HG03342 (cell line): ENCODE measurements around the gene TBCB.
A peak's percentile ranks its signal among the peaks of the same experiment; 100 is the strongest.
"Not testable (repeated sequence)": the region's sequence is repeated elsewhere in the genome, so short reads cannot be mapped to it uniquely, and the experiment has no call there.

Experiments used
- ATAC-seq: cut with Tn5 transposase; IDR thresholded peaks from one replicate; pipeline ENCODE4 v1.9.1; 2021; ENCODE audit warnings: mild to moderate bottlenecking, moderate library complexity; ENCODE audit not compliant: unreplicated experiment

TBCB gene

GRCh38 chr19:36101550-36102327 lies 13.5 kb upstream of the TBCB start:
- ATAC-seq, result no peak

GRCh38 chr19:36103040-36103626 lies 12.1 kb upstream of the TBCB start:
- ATAC-seq, result no peak

GRCh38 chr19:36103842-36104552 lies 11.3 kb upstream of the TBCB start:
- ATAC-seq, result no peak

GRCh38 chr19:36106441-36106840 lies 8.8 kb upstream of the TBCB start:
- ATAC-seq, result no peak

- ATAC-seq, result no peak
Measured at GRCh38 chr19:36106991-36107390, 8.3 kb upstream of the TBCB start.

GRCh38 chr19:36108684-36109083 lies 6.6 kb upstream of the TBCB start:
- ATAC-seq, result no peak

GRCh38 chr19:36110487-36111199 lies 4.6 kb upstream of the TBCB start, which contains the start of gene OVOL3:
Gene OVOL3 (plus strand): TSS chr19:36111143. CDS start chr19:36111203, 60 bp downstream.
- ATAC-seq, result no peak

DNA sequence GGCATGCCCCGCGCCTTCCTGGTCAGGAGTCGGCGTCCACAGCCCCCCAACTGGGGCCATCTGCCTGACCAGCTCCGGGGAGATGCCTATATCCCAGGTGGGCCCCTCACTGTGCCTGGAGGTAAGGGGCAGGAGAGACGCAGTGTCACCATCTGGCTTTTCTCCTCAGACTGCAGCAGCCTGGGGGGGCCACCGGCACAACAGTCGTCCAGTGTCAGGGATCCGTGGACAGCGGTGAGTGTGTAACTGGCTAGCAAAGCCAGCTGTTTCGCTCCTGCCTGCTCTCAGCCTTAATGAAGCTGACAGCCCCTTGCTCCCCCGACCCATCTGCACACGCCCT lies 4.1 kb upstream of the TBCB start:
- ATAC-seq, result no peak

DNA sequence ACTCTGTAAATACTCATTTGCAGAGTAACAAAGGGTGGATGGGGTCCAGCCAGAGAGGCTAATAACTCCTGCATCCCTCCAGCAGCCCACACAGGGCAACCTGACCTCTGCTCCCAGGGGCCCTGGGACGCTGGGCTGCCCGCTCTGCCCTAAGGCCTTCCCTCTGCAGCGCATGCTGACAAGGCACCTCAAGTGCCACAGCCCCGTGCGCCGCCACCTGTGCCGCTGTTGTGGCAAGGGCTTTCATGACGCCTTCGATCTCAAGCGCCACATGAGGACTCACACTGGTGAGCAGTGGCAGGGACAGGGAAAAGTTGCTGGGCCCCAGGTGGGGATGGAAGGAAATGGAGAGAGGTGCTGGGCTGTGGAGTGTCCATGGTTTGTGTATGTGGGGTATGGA lies 2.6 kb upstream of the TBCB start:
- ATAC-seq, result no peak

DNA sequence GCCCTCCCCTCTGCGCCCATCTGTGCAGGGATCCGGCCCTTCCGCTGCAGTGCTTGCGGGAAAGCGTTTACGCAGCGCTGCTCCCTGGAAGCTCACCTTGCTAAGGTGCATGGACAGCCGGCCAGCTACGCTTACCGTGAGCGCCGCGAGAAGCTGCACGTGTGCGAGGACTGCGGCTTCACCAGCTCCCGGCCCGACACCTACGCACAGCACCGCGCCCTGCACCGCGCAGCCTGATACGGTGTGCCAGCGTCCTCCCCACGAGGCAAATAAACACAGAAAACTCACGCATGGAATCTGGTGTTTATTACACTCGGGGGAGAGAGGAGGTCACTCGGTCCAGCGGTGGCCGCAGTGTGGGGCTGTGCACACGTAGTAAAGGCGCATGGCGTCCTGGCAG lies 1.8 kb upstream of the TBCB start:
- no peak for ATAC-seq

DNA sequence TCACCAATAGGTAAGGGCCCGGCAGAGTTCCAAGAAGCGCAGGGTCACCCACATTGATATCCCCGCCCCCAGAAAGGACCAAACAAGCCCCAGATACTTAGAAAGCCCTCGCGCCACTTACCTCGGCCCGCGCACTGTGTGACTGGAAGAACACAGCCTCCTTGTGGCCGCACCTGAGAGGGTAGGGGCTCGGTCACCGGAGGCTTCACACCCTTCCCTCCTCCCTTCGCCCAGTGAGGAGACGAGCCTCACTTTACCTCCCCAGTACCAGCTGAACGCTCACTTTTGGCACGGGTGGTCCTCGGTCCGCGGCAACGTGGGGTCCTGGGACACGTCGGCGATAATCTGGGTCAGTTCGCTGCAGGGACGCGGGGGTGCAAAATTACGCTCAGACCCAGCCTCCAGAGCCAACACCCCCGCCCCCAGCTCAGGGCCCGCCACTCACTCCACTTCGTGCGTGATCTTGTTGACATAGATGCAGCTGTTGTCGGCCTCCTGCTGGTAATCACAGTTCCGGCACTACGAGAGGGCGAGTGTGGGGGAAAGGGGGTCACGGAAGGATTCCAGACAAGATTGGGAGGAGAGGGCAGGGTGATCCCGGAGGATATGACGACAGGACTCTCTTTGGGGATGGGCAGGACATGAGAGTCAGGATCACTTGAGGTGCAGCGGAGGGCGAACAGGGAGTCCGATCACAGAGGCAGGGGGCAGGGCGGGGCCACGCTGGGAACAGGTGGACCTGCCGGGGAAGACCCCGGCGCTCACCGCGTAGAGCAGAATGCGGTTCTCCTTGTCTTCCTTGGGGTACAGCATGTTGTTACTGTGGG lies 1.2 kb upstream of the TBCB start:
- ATAC-seq, result no peak

GRCh38 chr19:36114721-36115452 lies 381 bp upstream of the TBCB start, which contains the start of gene POLR2I:
Gene POLR2I (minus strand): TSS chr19:36114875. CDS start chr19:36114856, 19 bp downstream.
- peak; percentile 81 for ATAC-seq

DNA sequence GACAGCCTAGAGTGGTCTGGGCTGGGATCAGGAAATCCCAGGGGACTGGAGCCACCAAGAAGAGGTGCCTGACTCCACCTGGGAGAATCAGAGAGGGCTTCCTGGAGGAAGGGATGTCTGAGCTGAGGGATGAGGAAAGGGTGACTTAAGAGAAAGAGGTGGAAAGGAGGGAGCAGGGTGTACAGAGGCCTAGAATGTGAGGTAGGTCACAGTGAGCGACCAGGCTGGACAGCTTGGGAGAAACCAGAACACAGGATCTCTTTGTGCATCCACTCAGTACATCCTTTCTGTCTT lies 1.0 kb downstream of the TBCB start:
- ATAC-seq, result no peak

GRCh38 chr19:36120092-36120983 lies 5.1 kb downstream of the TBCB start:
- no peak for ATAC-seq

GRCh38 chr19:36120984-36121358 lies 5.7 kb downstream of the TBCB start:
- no peak for ATAC-seq

- no peak for ATAC-seq
Measured at GRCh38 chr19:36121486-36122124, 6.3 kb downstream of the TBCB start.

DNA sequence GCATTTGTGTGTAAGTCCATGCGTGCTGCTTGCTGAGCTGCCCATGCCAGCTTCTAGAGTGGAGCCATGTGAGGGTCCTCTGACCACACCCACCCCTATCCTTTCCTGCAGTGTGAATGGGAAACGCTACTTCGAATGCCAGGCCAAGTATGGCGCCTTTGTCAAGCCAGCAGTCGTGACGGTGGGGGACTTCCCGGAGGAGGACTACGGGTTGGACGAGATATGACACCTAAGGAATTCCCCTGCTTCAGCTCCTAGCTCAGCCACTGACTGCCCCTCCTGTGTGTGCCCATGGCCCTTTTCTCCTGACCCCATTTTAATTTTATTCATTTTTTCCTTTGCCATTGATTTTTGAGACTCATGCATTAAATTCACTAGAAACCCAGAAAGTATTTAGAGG lies 10.3 kb downstream of the TBCB start:
- no peak for ATAC-seq

- peak; percentile 15 for ATAC-seq
Measured at GRCh38 chr19:36128392-36128736, 13.1 kb downstream of the TBCB start.

- not testable (repeated sequence) for ATAC-seq
Measured at GRCh38 chr19:36131221-36131620, 16.0 kb downstream of the TBCB start.
